HG03442 (cell line): ENCODE data around the gene ZNF500.
"Not testable (repeated sequence)": the region's sequence is repeated elsewhere in the genome, so short reads cannot be mapped to it uniquely, and the experiment has no call there.

ENCODE experiments used
- ATAC-seq: cut with Tn5 transposase; IDR thresholded peaks from one replicate; pipeline ENCODE4 v1.9.1; 2021; ENCODE audit warnings: mild to moderate bottlenecking, moderate library complexity; ENCODE audit not compliant: unreplicated experiment

The ZNF500 gene

GRCh38 chr16:4746991-4747574, 19.9 kb downstream of the ZNF500 start:
- no peak for ATAC-seq

DNA sequence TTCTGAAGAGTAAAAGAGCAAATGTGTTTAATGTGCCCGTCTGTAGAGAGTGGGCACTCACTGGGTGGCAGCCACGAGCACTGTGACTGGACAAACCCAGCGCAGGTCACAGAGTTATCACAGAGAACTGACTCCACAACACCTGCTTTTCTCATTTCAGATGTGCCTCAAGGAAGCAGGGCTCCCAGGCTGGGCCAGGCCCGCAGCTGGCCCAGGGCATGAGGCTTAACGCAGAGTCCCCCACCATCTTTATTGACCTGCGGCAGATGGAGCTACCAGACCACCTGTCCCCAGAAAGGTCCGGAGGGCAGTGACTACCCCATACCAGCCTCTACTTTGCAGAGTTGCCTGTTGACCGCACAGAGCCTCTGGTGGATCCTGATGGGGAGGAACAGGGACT, 20.7 kb downstream of the ZNF500 start:
- no peak for ATAC-seq

DNA sequence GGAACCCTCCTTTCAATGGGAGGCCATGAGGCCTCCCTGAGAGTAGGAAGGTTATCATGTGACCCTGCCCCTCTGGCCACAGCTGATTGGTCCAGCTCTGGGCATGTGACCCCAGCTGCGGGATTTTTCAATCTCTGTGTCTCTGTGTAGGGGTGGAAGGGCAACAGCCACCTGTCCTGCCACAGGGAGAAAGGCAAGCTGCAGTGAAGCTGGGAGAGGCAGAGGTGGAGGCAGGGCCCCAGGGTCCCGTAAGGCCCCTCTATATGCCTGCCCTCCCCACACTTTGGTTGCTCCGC, 21.7 kb downstream of the ZNF500 start:
- ATAC-seq: no peak

- no peak for ATAC-seq
Measured at GRCh38 chr16:4744555-4745273, 22.2 kb downstream of the ZNF500 start.

GRCh38 chr16:4743226-4743878, 23.6 kb downstream of the ZNF500 start:
- ATAC-seq: no peak

- ATAC-seq: not testable (repeated sequence)
Measured at GRCh38 chr16:4738370-4738769, 28.6 kb downstream of the ZNF500 start.

- no peak for ATAC-seq
Measured at GRCh38 chr16:4737545-4737944, 29.4 kb downstream of the ZNF500 start.

DNA sequence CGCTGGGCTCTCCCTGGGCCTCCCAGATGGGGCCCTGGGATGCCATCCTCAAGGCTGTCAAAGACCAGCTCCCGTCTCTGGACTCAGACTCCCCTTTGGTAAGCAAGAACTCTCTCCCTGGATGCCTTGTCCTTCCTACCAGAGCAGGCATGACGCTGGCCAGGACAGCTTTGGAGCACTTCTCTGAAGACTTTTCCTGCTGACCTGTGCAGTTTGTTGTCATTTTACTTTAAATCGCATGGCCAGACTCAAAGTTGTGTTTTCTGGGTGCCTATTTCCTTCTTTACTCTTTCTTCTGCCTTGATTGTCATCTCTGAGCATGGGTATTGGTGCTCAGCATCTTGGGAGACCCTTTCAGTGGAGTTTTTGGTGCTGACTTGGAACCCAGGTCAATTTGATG, 30.4 kb downstream of the ZNF500 start:
- no peak for ATAC-seq

- ATAC-seq: peak; percentile 40
Measured at GRCh38 chr16:4734730-4735535, 32.0 kb downstream of the ZNF500 start.

- peak; percentile 81 for ATAC-seq
Measured at GRCh38 chr16:4734063-4734729, 32.8 kb downstream of the ZNF500 start, which contains the start of the genes ANKS3 and DNAAF8. Gene ANKS3 (minus strand): TSS chr16:4734271. CDS start chr16:4730149, 4,122 bp downstream. Gene DNAAF8 (plus strand): TSS chr16:4734537. CDS start chr16:4736515, 1,978 bp downstream.

GRCh38 chr16:4733747-4734062, 33.3 kb downstream of the ZNF500 start:
- ATAC-seq: no peak

GRCh38 chr16:4733211-4733742, 33.7 kb downstream of the ZNF500 start:
- ATAC-seq: no peak

- ATAC-seq: no peak
Measured at GRCh38 chr16:4729876-4730275, 37.1 kb downstream of the ZNF500 start.

DNA sequence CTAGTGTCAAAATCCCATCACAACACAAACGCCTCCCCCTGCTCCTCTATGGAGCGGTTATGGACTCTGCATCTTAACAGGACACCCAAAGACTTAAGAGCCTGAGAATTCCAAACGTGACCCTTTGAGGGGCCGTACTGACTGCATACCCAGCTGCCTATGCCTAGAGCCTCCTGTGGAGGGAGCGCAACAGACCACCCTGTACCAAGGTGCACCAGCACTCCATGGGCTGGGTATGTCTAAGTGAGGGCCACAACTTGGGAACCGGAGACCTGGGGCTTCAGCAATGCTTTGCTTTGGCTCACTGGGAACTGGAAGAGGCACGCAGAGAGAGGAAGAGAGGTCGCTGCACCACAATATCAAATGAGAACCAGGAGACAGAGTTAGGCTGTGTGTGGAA, 38.3 kb downstream of the ZNF500 start:
- no peak for ATAC-seq

GRCh38 chr16:4726616-4727015, 40.3 kb downstream of the ZNF500 start:
- ATAC-seq: no peak

- ATAC-seq: no peak
Measured at GRCh38 chr16:4724661-4725270, 42.2 kb downstream of the ZNF500 start.

DNA sequence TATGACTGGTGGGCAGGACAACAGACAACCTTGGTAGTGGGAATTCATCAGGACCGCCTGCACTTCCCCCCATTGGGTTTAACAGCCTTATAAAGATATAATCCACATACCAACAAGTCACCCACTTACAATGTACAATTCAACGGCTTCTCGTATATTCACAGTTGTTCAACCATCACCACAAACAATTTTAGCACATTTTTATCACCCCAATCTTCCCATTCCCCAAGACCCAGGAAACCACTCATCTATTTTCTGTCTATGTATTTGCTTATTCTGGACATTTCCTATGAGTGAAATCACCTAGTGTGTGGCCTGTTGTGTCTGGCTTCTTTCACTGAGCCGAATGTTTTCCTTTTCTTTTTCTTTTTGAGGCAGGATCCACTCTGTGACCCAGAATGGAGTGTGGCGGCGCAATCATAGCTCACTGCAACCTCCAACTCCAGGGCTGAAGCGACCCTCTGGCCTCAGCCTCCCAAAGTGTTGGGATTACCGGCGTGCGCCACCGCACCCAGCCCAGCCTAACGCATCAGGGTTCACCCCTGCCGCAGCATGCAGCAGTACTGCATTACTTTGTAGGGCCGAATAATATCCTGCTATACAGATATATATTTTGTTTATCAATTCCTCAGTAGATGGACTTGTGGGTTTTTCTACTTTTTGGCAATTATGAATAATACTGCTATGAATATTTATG, 43.7 kb downstream of the ZNF500 start:
- no peak for ATAC-seq

DNA sequence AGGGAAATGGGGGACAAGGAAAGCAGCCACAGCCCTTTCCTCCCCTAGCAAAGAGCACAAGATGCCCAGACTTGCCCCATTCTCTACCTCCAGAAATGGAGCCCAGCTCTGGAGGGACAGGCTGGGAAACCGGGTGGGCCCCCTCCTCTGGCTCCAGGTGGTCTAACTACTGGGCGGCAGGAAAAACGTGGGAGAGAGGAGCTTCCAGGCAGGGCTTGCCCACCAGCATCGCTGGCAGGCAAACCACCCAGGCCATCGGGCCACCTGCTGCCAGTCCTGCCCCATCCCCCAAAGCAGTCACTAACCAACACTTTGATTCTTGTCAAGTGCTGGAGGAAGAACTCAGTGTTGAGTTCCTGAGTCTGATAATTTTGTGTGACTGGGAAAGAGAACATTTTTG, 48.5 kb downstream of the ZNF500 start:
- no peak for ATAC-seq

DNA sequence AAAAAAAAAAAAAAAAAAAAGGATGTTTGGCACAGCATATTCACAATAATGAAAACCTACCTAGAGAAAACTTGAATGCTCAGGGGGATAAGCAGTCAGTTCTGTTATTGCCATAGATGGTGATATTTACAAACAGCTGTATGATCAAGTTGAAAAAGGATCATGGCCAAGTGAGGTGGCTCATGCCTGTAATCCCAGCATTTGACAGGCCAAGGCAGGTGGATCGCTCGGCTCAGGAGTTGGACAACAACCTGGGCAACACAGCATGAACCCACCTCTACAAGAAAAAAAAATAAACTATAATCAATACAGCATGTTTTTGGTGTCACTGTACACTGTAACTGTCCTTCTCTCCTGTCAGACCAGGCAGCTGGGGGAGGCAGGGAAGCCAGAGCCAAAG, 52.0 kb downstream of the ZNF500 start:
- ATAC-seq: no peak
